IPS-18a (cell line): ENCODE measurements around the gene OTOA.
"Not testable (repeated sequence)": the region's sequence is repeated elsewhere in the genome, so short reads cannot be mapped to it uniquely, and the experiment has no call there.

ENCODE experiments used
- H3K27ac ChIP-seq: one replicate; pipeline ENCODE4 v1.5.1; 2013; ENCODE audit warnings: low read length
- H3K27me3 ChIP-seq: one replicate; pipeline ENCODE4 v1.6.1; 2013; ENCODE audit warnings: mild to moderate bottlenecking, low read length; ENCODE audit not compliant: control insufficient read depth, insufficient read depth
- H3K36me3 ChIP-seq: one replicate; pipeline ENCODE4 v1.6.1; 2013; ENCODE audit warnings: low read depth, low read length; ENCODE audit not compliant: control insufficient read depth
- H3K4me1 ChIP-seq: one replicate; pipeline ENCODE4 v1.6.1; 2013; ENCODE audit warnings: low read depth, low read length; ENCODE audit not compliant: control insufficient read depth
- H3K4me3 ChIP-seq: one replicate; pipeline ENCODE4 v1.5.1; 2013; ENCODE audit warnings: low read length
- H3K9ac ChIP-seq: one replicate; pipeline ENCODE4 v1.6.1; 2013; ENCODE audit warnings: mild to moderate bottlenecking, low read length, moderate library complexity
- H3K9me3 ChIP-seq: one replicate; pipeline ENCODE4 v1.6.1; 2013; ENCODE audit warnings: low read depth, low read length; ENCODE audit not compliant: control insufficient read depth

Gene OTOA

DNA sequence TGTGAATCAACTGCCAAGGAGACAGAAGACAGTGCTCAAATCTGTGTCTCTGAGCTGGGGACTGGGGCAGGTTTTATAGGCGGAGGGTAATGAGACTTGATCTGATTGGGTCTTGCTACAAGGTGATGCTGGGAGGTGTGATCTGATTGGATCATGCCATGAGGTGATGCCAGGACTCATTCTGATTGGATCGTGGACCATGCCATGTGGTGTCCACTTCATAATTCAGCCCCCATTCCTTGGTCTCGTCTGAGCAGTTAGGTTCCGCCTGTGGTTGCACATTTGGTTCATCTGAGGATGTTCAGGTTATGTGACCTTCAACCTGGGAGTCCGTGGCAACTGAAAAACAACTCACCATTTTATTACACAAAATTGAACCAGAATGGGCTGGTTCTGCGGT, 41.0 kb downstream of the OTOA start:
- no peaks in the 10 kb centered on the region for H3K4me1 ChIP-seq
- no peaks in the 10 kb centered on the region for H3K27me3 ChIP-seq
- no peak overlapping the region for H3K9ac ChIP-seq
- H3K36me3 ChIP-seq, result no peaks in the 10 kb centered on the region
- H3K27ac ChIP-seq, result no peak overlapping the region
- H3K9me3 ChIP-seq, result no peaks in the 10 kb centered on the region
- no peak overlapping the region for H3K4me3 ChIP-seq

DNA sequence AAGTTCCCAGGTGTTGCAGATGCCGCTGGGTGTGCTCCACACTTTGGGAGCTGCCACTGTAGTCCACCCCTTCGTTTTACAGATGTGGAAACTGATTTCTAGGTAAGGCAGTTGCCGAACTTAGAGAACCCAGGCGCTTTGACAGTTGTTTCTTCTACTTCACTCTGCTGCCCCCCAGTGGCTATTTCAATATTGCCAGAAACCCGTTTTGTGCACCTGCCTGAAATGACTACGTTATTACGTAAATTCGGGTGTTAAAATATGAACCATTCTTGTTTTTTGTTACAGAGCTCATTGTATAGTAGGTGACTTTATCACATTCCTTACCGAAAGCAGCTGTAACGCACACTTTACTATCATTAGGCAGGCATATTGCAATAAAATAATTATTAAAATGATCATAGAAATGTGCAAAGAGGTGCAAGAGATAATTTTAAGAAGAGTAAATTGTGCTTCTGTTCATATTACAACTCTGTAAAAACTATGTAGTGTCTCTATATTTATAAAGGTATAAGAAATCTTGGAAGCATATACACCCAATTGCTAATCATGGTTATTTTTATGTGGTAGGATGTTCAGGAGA, 44.9 kb downstream of the OTOA start:
- H3K9ac ChIP-seq, result no peak overlapping the region
- no peaks in the 10 kb centered on the region for H3K36me3 ChIP-seq
- H3K27me3 ChIP-seq, result no peaks in the 10 kb centered on the region
- no peak overlapping the region for H3K27ac ChIP-seq
- H3K4me1 ChIP-seq, result no peaks in the 10 kb centered on the region
- H3K4me3 ChIP-seq, result no peak overlapping the region
- H3K9me3 ChIP-seq, result no peaks in the 10 kb centered on the region

DNA sequence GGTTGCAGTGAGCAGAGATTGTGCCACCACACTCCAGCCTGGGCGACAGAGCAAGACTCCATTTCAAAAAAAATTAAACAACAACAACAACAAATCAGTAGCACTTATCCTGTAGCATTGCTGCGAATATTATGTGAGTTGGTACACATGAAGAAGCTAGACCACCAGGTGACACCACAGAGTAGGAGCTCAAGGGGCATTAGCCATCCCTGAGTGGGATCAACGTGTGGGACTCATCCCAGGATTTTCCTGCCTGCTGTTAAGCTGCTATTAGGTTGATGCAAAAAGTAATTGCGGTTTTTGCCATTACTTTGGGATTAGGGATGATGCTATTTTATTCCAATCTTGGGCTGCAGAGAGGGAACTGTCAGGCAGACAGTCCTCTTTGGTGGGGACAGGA, 47.2 kb downstream of the OTOA start:
- Histone ChIP-seq H3K4me1 (no peaks in the 10 kb centered on the region), H3K36me3 (no peaks in the 10 kb centered on the region), H3K9me3 (no peaks in the 10 kb centered on the region), H3K4me3 (no peak overlapping the region), H3K27ac (no peak overlapping the region), H3K27me3 (no peaks in the 10 kb centered on the region), H3K9ac (no peak overlapping the region)

DNA sequence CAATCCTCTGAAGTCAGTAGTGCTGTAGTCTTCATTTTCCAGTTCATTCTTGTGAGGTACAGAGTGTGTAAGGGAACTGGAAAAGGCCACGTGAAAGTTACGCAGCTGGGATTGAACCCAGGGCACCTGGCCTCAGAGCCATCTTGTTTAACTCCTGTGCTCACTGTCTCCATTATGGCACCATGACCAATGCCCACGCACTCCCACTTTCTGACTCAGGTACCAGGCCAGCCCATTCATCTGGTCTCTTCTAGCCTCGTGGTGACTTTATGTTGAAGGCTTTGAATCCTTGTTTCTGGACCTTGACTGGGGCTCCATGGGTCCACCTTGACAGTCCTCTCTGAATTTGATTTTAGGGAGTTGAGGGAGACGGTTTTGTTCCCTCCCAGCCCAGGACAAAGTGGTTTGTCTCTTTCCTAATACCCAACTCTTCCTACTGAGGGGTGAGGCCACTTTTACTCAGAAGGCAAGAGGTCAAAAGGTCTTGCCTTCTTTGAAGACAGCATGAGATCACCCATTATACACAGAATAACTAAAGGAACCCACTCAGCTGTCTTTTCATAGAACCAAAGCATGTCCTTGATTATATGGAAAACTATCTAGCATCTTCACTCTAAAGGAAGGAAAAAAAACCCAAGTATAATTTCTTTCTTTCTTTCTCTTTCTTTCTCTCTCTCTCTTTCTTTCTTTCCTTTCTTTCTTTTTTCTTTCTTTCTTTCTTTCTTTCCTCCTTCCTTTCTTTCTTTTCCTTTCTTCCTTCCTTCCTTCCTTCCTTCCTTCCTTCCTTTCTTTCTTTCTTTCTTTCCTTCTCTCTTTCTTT, 50.0 kb downstream of the OTOA start:
- H3K4me3 ChIP-seq, result no peak overlapping the region
- H3K4me1 ChIP-seq, result no peaks in the 10 kb centered on the region
- H3K36me3 ChIP-seq, result no peaks in the 10 kb centered on the region
- H3K27ac ChIP-seq, result no peak overlapping the region
- H3K9ac ChIP-seq, result no peak overlapping the region
- no peaks in the 10 kb centered on the region for H3K27me3 ChIP-seq
- H3K9me3 ChIP-seq, result no peaks in the 10 kb centered on the region

DNA sequence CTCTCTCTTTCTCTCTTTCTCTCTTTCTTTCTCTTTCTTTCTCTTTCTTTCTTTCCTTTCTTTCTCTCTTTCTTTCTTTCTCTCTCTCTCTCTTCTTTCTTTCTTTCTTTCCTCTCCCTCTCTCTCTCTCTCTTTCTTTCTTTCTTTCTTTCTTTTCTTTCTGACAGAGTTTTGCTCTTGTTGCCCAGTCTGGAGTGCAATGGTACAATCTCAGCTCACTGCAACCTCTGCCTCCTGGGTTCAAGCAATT, 50.5 kb downstream of the OTOA start:
- not testable (repeated sequence) for H3K4me1 ChIP-seq, H3K27ac ChIP-seq, H3K36me3 ChIP-seq, H3K27me3 ChIP-seq, H3K9me3 ChIP-seq, H3K9ac ChIP-seq, H3K4me3 ChIP-seq

DNA sequence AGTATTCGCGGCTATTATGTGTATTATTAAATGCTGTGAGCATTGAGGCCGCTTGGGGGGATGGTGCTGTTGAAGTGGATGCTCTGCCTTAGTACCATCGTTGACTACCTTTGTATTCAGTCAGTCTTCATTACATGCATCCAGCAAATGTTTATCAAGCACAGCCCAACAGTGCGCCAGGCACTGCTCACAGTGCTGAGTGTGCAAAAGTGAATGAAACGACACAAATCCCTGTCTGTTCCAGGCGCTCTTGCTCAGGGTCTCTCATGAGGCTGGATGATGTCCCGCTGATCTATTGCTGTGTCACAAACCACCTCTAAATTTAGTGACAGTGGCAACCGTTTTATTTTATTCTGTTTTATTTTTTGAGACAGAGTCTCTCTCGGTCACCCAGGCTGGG, 53.8 kb downstream of the OTOA start:
- Histone ChIP-seq H3K9me3 (no peaks in the 10 kb centered on the region), H3K27me3 (no peaks in the 10 kb centered on the region), H3K36me3 (no peaks in the 10 kb centered on the region), H3K9ac (no peak overlapping the region), H3K27ac (no peak overlapping the region), H3K4me3 (no peak overlapping the region), H3K4me1 (no peaks in the 10 kb centered on the region)

DNA sequence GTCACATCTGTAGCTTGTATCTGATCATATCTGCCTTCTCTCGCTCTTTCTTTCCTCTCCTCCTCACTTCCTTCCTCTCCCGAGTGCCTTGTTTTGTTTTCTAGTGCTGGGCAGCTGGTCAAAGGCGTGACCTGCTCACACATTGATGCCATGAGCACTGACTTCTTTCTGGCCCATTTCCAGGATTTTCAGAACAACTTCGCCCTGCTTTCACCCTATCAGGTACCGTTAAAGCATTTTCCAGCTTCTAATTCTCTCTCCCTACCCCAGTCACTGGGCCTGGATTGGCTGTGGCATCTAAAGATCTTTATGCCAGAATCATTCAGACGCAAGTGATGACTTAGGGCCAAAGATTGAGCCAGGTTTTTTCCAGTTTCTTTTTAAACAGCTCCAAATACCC, 55.5 kb downstream of the OTOA start:
- Histone ChIP-seq H3K27ac (no peak overlapping the region), H3K9me3 (no peaks in the 10 kb centered on the region), H3K27me3 (no peaks in the 10 kb centered on the region), H3K9ac (no peak overlapping the region), H3K4me1 (no peaks in the 10 kb centered on the region), H3K36me3 (no peaks in the 10 kb centered on the region), H3K4me3 (no peak overlapping the region)

DNA sequence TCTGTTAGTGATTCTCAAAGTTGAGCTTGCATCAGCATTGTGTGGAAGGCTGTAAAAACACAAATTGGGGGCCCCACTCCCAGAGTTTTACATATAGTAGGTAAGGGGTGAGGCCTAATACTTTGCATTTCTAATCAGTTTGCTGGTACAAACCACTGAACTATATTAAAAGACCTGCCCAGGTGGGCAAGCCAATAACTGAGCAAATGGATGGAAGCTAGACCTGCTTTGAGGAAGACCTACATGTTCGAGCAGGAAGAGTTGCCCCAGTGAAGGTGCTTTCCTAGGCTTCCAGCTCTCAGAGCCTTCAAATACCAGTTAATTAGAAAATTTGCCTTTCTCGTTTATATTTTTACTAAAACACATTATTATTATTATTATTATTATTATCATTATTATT, 56.8 kb downstream of the OTOA start:
- no peaks in the 10 kb centered on the region for H3K9me3 ChIP-seq
- H3K4me1 ChIP-seq, result no peaks in the 10 kb centered on the region
- no peak overlapping the region for H3K9ac ChIP-seq
- no peaks in the 10 kb centered on the region for H3K36me3 ChIP-seq
- H3K27me3 ChIP-seq, result no peaks in the 10 kb centered on the region
- H3K4me3 ChIP-seq, result no peak overlapping the region
- H3K27ac ChIP-seq, result no peak overlapping the region

DNA sequence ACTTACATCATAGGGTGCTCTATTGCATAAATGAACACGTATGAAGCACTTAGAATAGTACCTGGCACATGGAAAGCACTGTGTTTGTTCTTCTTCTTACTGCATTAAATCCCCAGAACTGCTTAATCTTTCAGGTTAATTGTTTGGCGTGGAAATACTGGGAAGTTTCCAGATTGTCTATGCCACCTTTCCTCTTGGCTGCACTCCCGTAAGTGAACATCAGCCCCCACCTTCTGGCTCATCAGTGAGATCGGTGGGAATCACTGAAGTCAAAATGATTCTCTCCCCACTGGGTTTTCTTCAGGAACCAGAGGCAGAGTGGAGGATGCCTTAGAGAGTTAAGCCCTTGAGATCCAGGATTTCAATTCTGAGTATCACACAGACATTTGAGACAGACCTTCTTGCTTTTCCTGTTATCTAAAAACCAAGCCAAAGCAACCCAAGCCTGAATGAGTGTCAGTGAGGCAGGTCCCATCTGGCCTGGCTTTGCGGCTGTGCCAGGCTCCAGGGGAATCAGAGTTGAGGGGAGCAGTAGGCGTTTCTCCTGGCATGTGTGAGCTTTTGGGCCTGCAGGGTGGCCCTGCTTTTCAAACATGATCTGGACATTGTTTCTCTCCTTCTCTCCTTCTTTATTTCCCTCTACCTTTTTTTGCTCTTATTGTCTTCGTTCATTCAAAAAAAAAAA, 59.1 kb downstream of the OTOA start:
- no peaks in the 10 kb centered on the region for H3K36me3 ChIP-seq
- H3K27me3 ChIP-seq, result no peaks in the 10 kb centered on the region
- H3K9me3 ChIP-seq, result no peaks in the 10 kb centered on the region
- H3K9ac ChIP-seq, result no peak overlapping the region
- H3K4me3 ChIP-seq, result no peak overlapping the region
- no peaks in the 10 kb centered on the region for H3K4me1 ChIP-seq
- no peak overlapping the region for H3K27ac ChIP-seq

DNA sequence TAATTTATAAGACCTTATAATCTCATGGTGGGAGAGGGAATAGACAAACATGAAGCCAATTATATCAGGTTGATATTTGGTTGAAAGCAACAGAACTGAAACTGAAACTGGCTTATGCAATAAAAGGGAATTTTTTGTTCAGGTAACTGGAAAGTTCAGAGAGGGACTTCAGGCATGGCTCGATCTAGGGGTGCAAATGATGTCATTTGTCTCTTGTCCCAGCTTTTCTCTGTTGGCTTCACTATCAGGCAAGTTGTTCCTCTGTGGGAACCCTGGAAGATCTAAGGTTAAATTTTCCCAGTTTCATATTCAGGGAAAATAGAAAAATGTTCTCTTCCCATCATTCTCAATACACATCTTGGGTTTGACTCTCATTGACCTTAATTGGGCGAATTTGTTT, 59.8 kb downstream of the OTOA start:
- no peaks in the 10 kb centered on the region for H3K36me3 ChIP-seq
- H3K9me3 ChIP-seq, result no peaks in the 10 kb centered on the region
- H3K4me1 ChIP-seq, result no peaks in the 10 kb centered on the region
- H3K27me3 ChIP-seq, result no peaks in the 10 kb centered on the region
- H3K27ac ChIP-seq, result no peak overlapping the region
- H3K4me3 ChIP-seq, result no peak overlapping the region
- H3K9ac ChIP-seq, result no peak overlapping the region

DNA sequence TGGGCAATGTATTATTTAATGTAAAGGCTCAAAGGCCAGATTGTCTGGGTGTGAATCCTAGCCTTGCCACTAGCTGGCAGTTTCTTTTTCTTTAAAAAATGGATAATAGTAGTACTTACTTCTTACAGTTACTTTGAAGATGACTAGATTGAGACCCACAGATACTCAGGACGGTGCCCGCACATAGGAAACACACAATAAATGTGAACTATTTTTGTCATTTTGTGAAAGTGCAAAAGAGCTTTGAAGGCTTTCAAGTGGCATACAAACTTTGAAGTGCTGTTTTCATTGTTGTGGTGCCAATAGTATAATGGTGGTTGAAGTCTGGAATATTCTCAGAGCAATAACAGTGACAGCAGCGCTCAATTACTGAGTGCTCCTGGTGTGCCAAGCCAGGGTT, 63.6 kb downstream of the OTOA start:
- Histone ChIP-seq H3K9me3 (no peaks in the 10 kb centered on the region), H3K4me1 (no peaks in the 10 kb centered on the region), H3K36me3 (no peaks in the 10 kb centered on the region), H3K4me3 (no peak overlapping the region), H3K9ac (no peak overlapping the region), H3K27me3 (no peaks in the 10 kb centered on the region), H3K27ac (no peak overlapping the region)

DNA sequence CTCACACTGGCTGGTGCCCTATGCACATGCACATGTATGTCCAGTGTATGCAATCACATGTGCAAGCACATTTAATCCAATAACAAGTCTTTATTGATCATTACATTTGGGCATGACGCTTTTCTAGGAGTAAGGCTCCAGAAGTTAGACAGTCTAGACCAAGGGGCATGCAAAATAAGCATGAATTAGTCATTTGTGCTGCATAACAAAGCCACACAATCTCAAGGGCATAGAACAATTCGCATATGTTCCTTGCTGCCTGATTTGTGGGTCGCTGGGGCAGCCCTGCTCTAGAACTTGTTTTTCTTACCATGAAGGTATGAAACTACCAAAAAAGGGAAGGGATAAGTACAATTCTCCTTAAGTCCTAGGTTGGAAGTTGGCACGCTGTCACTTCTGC, 67.5 kb downstream of the OTOA start:
- not testable (repeated sequence) for H3K27ac ChIP-seq, H3K4me3 ChIP-seq, H3K9ac ChIP-seq, H3K27me3 ChIP-seq, H3K4me1 ChIP-seq, H3K9me3 ChIP-seq, H3K36me3 ChIP-seq
